ENCODE results near the gene ZNF568.

Gene ZNF568

DNA sequence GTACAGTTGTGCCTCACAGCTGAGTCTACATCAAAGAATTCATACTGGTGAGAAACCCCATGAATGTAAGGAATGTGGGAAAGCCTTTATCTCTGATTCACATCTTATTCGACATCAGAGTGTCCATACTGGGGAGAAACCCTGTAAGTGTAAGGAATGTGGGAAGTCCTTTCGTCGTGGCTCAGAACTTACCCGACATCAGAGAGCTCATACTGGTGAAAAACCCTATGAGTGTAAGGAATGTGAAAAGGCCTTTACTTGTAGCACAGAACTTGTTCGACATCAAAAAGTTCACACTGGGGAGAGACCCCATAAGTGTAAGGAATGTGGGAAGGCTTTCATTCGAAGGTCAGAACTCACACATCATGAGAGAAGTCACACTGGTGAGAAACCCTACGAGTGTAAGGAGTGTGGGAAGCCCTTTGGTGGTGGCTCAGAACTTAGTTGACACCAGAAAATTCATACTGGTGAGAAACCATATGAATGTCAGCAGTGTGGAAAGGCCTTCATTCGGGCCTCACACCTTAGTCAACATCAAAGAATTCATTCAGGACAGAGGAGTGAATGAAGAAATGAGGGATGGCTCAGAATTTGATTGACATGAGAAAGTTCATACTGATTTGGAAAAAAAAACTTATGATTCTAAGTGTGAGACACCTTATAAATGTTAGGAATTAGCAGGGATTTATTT, 81.2 kb downstream of the ZNF568 start:
- TF ChIP-seq EP300 (IDR thresholded peaks at IDR 0.05; ENCODE audit: borderline replicate concordance) (no peak), RAD21 (IDR thresholded peaks at IDR 0.05; ENCODE audit: low read depth) (no peak), CEBPB (IDR thresholded peaks at IDR 0.05) (no peak), TEAD4 (IDR thresholded peaks at IDR 0.05) (no peak), FOXM1 (IDR thresholded peaks at IDR 0.05; ENCODE audit: borderline replicate concordance, low read depth) (no peak), NFIC (IDR thresholded peaks at IDR 0.05) (no peak), ZBTB7A (IDR thresholded peaks at IDR 0.05; ENCODE audit: low read depth) (no peak), YY1 (IDR thresholded peaks at IDR 0.05; ENCODE audit: low read depth) (no peak), EGR1 (IDR thresholded peaks at IDR 0.05) (no peak), TCF12 (IDR thresholded peaks at IDR 0.05; ENCODE audit: low read depth) (no peak), TAF1 (IDR thresholded peaks at IDR 0.05; ENCODE audit: low read depth) (no peak), CREB1 (IDR thresholded peaks at IDR 0.05; ENCODE audit: low read depth) (no peak)
- TF ChIP-seq, protein P1, sequence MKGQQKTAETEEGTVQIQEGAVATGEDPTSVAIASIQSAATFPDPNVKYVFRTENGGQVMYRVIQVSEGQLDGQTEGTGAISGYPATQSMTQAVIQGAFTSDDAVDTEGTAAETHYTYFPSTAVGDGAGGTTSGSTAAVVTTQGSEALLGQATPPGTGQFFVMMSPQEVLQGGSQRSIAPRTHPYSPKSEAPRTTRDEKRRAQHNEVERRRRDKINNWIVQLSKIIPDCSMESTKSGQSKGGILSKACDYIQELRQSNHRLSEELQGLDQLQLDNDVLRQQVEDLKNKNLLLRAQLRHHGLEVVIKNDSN (IDR thresholded peaks at IDR 0.05), result no peak
- TF ChIP-seq, protein P2, sequence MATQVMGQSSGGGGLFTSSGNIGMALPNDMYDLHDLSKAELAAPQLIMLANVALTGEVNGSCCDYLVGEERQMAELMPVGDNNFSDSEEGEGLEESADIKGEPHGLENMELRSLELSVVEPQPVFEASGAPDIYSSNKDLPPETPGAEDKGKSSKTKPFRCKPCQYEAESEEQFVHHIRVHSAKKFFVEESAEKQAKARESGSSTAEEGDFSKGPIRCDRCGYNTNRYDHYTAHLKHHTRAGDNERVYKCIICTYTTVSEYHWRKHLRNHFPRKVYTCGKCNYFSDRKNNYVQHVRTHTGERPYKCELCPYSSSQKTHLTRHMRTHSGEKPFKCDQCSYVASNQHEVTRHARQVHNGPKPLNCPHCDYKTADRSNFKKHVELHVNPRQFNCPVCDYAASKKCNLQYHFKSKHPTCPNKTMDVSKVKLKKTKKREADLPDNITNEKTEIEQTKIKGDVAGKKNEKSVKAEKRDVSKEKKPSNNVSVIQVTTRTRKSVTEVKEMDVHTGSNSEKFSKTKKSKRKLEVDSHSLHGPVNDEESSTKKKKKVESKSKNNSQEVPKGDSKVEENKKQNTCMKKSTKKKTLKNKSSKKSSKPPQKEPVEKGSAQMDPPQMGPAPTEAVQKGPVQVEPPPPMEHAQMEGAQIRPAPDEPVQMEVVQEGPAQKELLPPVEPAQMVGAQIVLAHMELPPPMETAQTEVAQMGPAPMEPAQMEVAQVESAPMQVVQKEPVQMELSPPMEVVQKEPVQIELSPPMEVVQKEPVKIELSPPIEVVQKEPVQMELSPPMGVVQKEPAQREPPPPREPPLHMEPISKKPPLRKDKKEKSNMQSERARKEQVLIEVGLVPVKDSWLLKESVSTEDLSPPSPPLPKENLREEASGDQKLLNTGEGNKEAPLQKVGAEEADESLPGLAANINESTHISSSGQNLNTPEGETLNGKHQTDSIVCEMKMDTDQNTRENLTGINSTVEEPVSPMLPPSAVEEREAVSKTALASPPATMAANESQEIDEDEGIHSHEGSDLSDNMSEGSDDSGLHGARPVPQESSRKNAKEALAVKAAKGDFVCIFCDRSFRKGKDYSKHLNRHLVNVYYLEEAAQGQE (IDR thresholded peaks at IDR 0.05; ENCODE audit: low read depth), result no peak
- TF ChIP-seq, protein P3, sequence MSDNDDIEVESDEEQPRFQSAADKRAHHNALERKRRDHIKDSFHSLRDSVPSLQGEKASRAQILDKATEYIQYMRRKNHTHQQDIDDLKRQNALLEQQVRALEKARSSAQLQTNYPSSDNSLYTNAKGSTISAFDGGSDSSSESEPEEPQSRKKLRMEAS (IDR thresholded peaks at IDR 0.05), result no peak

DNA sequence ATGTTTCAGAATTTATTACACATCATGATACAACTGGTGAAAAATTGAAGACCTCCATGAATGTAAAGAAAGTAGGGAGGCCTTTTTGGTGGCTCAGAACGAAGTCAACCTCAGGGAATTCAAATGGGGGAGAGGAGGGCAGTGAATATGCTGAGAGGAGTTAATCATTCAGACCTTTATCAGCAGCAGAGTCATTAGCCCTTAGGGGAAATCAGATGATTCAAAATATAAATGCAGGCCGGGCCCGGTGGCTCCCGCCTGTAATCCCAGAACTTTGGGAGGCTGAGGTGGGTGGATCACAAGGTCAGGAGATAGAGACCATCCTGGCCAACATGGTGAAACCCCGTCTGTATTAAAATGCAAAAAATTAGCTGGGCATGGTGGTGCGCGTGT, 81.7 kb downstream of the ZNF568 start:
- TF ChIP-seq FOXM1 (IDR thresholded peaks at IDR 0.05; ENCODE audit: borderline replicate concordance, low read depth) (no peak), NFIC (IDR thresholded peaks at IDR 0.05) (no peak), TCF12 (IDR thresholded peaks at IDR 0.05; ENCODE audit: low read depth) (no peak), TAF1 (IDR thresholded peaks at IDR 0.05; ENCODE audit: low read depth) (no peak), EP300 (IDR thresholded peaks at IDR 0.05; ENCODE audit: borderline replicate concordance) (no peak)
- TF ChIP-seq, protein P3 (IDR thresholded peaks at IDR 0.05), result no peak

DNA sequence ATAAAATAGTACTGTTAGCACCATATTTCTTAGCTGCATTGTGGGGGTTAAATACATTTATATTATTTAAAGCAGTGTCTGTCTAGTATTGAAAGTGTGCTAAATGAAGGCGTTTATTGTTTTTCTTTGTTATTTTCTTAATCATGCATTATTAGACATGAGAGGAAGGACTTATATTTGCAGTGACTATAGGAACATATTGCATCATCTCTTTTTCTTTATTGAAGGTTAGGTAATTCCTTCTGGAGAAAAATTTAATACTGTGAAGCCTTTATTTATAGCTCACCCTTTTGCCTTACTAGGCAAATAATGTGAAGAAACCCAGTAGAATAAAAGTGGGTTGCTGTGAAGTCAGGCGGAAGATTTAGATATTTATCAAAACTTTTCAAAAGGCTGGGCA, 83.2 kb downstream of the ZNF568 start:
- TF ChIP-seq TEAD4 (IDR thresholded peaks at IDR 0.05), result no peak
- TF ChIP-seq CEBPB (IDR thresholded peaks at IDR 0.05), result no peak
- no peak for TF ChIP-seq TCF12 (IDR thresholded peaks at IDR 0.05; ENCODE audit: low read depth)
- TF ChIP-seq, protein P3 (IDR thresholded peaks at IDR 0.05), result no peak
- TF ChIP-seq YY1 (IDR thresholded peaks at IDR 0.05; ENCODE audit: low read depth), result no peak
- no peak for TF ChIP-seq TAF1 (IDR thresholded peaks at IDR 0.05; ENCODE audit: low read depth)
- no peak for TF ChIP-seq ZBTB7A (IDR thresholded peaks at IDR 0.05; ENCODE audit: low read depth)
- no peak for TF ChIP-seq EP300 (IDR thresholded peaks at IDR 0.05; ENCODE audit: borderline replicate concordance)
- no peak for TF ChIP-seq FOXM1 (IDR thresholded peaks at IDR 0.05; ENCODE audit: borderline replicate concordance, low read depth)
- TF ChIP-seq NFIC (IDR thresholded peaks at IDR 0.05), result no peak
- no peak for TF ChIP-seq EGR1 (IDR thresholded peaks at IDR 0.05)
- TF ChIP-seq, protein P1 (IDR thresholded peaks at IDR 0.05), result no peak
- TF ChIP-seq, protein P2 (IDR thresholded peaks at IDR 0.05; ENCODE audit: low read depth), result no peak
- TF ChIP-seq CREB1 (IDR thresholded peaks at IDR 0.05; ENCODE audit: low read depth), result no peak

DNA sequence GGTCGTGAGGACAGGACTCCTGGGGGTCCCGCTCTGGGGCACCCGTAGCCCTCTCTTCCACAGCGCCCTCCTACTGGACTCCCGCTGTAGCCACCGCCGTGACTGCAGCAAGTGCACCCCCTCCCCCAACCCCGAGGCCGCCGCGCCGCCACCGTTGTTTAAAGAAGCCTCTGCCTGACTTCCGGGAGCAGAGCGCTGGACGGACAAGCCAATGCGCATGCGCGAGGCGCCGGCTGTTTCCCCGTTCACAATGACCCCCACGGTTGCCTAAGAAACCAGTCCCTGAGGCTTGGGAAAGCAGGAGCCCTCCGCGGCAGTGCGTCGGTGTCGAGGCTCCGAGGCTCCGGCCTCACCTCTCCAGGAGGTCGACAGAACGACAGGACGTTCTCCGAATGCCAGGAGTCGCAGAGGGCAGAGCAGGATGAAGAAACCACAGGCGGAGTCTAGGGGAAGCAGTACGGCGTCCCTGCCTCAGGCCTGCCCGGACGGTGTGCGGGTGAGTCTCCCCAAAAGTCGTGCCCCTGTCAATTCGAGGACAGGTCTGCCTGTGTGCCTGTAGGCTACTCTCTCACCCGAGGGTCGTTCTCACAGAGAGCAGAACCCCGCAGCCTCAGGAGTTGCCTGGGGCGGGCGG, 91.6 kb downstream of the ZNF568 start:
- TF ChIP-seq CEBPB (IDR thresholded peaks at IDR 0.05) (no peak), YY1 (IDR thresholded peaks at IDR 0.05; ENCODE audit: low read depth) (no peak), NFIC (IDR thresholded peaks at IDR 0.05) (no peak), TCF12 (IDR thresholded peaks at IDR 0.05; ENCODE audit: low read depth) (no peak), ZBTB7A (IDR thresholded peaks at IDR 0.05; ENCODE audit: low read depth) (no peak), EGR1 (IDR thresholded peaks at IDR 0.05) (no peak), TAF1 (IDR thresholded peaks at IDR 0.05; ENCODE audit: low read depth) (no peak), EP300 (IDR thresholded peaks at IDR 0.05; ENCODE audit: borderline replicate concordance) (no peak), FOXM1 (IDR thresholded peaks at IDR 0.05; ENCODE audit: borderline replicate concordance, low read depth) (no peak), RAD21 (IDR thresholded peaks at IDR 0.05; ENCODE audit: low read depth) (no peak), CREB1 (IDR thresholded peaks at IDR 0.05; ENCODE audit: low read depth) (no peak), TEAD4 (IDR thresholded peaks at IDR 0.05) (no peak)
- TF ChIP-seq, protein P1 (IDR thresholded peaks at IDR 0.05), result no peak
- TF ChIP-seq, protein P2 (IDR thresholded peaks at IDR 0.05; ENCODE audit: low read depth), result no peak
- TF ChIP-seq, protein P3 (IDR thresholded peaks at IDR 0.05), result no peak

Data from Ishikawa (cell line).